NK-92 (cell line): Measurements from ENCODE around the gene RAET1L.
"Not testable (repeated sequence)": the region's sequence is repeated elsewhere in the genome, so short reads cannot be mapped to it uniquely, and the experiment has no call there.

Experiments used
- DNase-seq: peaks from one replicate; lab custom pipeline; 2025; ENCODE audit not compliant: unreplicated experiment; lab: John Stamatoyannopoulos, UW

Gene RAET1L

GRCh38 chr6:149995235-149995750 is 30.0 kb downstream of the RAET1L start:
- DNase-seq = no peak

- no peak for DNase-seq
Observed at GRCh38 chr6:149991838-149992237, 33.5 kb downstream of the RAET1L start.

GRCh38 chr6:149991472-149991795 is 33.9 kb downstream of the RAET1L start:
- not testable (repeated sequence) for DNase-seq

GRCh38 chr6:149990661-149991471 is 34.5 kb downstream of the RAET1L start:
- no peak for DNase-seq

- DNase-seq = no peak
Observed at GRCh38 chr6:149990212-149990660, 35.1 kb downstream of the RAET1L start.

GRCh38 chr6:149988550-149989346 is 36.6 kb downstream of the RAET1L start:
- no peak for DNase-seq

GRCh38 chr6:149987602-149988107 is 37.7 kb downstream of the RAET1L start:
- no peak for DNase-seq

- DNase-seq = no peak
Observed at GRCh38 chr6:149985481-149985937, 39.8 kb downstream of the RAET1L start.

- DNase-seq = no peak
Observed at GRCh38 chr6:149984773-149985172, 40.6 kb downstream of the RAET1L start.

- no peak for DNase-seq
Observed at GRCh38 chr6:149983145-149983544, 42.2 kb downstream of the RAET1L start.

GRCh38 chr6:149979293-149979692 is 46.0 kb downstream of the RAET1L start:
- DNase-seq = no peak

- DNase-seq = no peak
Observed at GRCh38 chr6:149978610-149979009, 46.7 kb downstream of the RAET1L start.

- DNase-seq = no peak
Observed at GRCh38 chr6:149977221-149977620, 48.1 kb downstream of the RAET1L start.

- no peak for DNase-seq
Observed at GRCh38 chr6:149975400-149975799, 49.9 kb downstream of the RAET1L start.

GRCh38 chr6:149974825-149975224 is 50.5 kb downstream of the RAET1L start:
- no peak for DNase-seq

GRCh38 chr6:149974394-149974793 is 50.9 kb downstream of the RAET1L start:
- not testable (repeated sequence) for DNase-seq

- DNase-seq = no peak
Observed at GRCh38 chr6:149969635-149970034, 55.7 kb downstream of the RAET1L start.

GRCh38 chr6:149968909-149969308 is 56.4 kb downstream of the RAET1L start:
- not testable (repeated sequence) for DNase-seq
